Right lobe of liver (tissue), 4 donors: ENCODE measurements around the gene DLX3.

Experiments
- CTCF ChIP-seq, 4 donors: fragments of 200-600 bp in 3 of 4; fragments of 450-650 bp in 1 of 4; IDR thresholded peaks; one replicate each; pipeline versions ENCODE4 v1.5.1 to v1.8.0; 2016 to 2022; ENCODE audit warnings: antibody characterized with exemption in 4 of 4, mild to moderate bottlenecking in 2 of 4
- POLR2A ChIP-seq: fragments of 450-650 bp; IDR thresholded peaks from one replicate; pipeline ENCODE4 v1.6.1; 2017; ENCODE audit warnings: antibody characterized with exemption, mild to moderate bottlenecking
- donor health status: DM: no; HTN: no; CAD: no.
- donor health status: DM: no; HTN: no; CAD: no.
- donor health status: DM: no; HTN: yes; CAD: no.

- no peak for TF ChIP-seq CTCF (IDR thresholded peaks at IDR 0.05)
- TF ChIP-seq POLR2A = no peak
Measured at GRCh38 chr17:49958723-49959122, 36.3 kb downstream of the DLX3 start.
